CD4-positive, alpha-beta T cell treated with Interleukin-4 for 1 hour (primary cell): ENCODE data around the gene ASAP2.

ENCODE experiments used
- DNase-seq, 2 donors: peaks; one replicate each; pipeline ENCODE4 v3.0.0-alpha.2; 2020 to 2022

The ASAP2 gene

GRCh38 chr2:9300214-9300613 lies 93.6 kb downstream of the ASAP2 start:
- no peak for DNase-seq

- DNase-seq: no peak
Measured at GRCh38 chr2:9300829-9301453, 94.3 kb downstream of the ASAP2 start.

DNA sequence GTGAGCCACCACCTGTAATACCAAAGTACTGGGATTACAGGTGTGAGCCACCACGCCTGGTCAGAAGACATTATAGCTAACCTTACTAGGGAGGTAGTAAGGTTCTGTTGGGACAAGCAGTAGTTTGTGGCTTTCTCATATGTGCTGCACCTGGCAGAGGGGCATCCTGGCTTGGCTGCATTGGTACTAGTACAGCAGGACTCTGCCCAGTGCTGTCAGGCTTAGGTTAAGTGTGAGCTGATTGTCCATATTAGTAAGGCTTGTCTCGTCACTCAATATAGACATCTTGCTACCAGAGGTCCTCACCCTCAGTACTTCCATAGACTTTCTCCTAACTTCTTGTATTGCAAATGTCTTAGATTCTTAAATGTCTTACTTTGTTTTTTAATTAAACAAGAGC lies 96.1 kb downstream of the ASAP2 start:
- DNase-seq: no peak

DNA sequence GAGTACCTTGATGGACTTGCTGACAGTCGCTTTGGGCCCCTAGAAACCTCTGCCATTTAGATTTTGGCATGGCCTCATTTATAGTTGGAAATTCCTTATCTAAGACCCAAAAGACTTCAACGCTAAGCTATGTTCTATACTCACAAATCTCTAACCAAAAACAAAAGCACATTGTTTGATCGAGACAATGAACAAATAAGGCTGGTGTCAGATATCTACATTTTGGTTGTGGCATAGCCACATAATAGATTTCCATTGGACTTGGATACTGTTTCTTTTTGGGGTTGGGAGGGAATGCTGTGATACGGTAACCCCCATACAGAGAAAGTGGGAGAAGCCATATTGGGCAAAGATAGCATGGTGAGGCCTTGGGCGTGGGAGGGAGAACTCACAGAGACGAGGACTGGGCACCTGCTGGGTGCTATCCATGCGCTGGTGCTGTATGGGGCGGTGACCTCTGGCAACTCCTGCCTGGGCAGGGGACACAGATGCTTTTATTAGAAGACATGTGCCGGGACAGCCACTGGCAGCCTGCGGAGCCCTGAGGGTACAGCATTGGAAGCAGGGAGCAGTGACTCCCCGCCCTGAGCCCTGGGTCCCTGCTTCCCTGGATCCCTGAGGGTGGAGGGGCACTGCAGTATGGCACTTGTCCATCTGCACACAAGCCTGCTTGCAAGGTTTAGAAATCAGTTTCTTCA lies 97.1 kb downstream of the ASAP2 start:
- no peak for DNase-seq

DNA sequence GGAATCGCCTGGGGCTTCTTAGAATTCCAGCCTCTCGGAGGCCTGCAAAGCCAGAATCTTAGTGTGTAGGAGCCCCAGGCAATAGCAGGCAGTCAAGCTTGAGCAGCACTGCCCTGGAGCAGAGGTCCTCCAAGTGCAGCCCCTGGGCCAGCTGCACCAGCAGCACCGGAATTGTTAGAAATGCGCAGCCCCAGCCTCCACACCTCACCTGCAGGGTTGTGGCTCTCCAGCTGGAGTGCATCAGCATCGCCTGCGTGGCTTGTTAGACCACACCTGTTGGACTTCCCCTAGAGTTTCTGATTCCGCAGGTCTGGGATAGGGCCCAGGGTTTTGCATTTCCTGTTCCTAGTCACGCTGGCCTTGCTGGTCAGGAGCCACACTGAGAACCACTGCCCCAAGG lies 100.3 kb downstream of the ASAP2 start:
- no peak for DNase-seq

GRCh38 chr2:9307535-9307934 lies 100.9 kb downstream of the ASAP2 start:
- no peak for DNase-seq

DNA sequence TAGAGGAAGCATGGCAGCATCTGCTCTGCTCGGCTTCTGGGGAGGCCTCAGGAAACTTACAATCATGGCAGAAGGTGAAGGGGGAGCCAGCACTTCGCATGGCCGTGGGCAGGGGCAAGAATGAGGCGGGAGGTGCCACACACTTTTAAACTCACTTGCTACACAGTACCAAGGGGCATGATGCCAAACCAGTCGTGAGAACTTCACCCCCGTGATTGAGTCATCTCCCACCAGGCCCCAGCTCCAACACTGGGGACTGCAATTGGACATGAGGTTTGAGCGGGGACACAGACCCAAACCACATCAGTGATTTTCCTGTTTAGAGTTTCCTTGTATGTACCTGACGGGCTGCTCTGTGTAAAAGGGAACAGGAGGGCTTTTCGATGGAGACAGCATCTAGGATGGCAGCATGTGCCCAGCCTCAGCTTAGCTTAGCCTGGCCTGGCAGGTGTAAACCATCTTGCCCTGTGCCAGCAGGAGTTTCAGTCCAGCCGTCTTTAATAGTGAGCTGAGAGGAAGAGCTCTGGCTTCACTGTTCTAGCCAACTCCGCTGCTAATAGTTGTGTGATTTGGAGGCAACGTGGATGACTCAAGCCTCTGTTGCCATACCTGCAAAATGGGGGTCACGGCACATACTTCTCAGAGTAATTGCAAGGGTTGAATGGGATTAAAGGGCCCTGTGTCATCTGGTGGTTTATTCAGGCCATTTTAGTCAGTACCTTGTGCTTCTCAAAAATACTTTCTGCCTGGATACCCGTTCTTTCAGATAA lies 101.8 kb downstream of the ASAP2 start:
- no peak for DNase-seq

GRCh38 chr2:9309147-9309546 lies 102.5 kb downstream of the ASAP2 start:
- DNase-seq: no peak

DNA sequence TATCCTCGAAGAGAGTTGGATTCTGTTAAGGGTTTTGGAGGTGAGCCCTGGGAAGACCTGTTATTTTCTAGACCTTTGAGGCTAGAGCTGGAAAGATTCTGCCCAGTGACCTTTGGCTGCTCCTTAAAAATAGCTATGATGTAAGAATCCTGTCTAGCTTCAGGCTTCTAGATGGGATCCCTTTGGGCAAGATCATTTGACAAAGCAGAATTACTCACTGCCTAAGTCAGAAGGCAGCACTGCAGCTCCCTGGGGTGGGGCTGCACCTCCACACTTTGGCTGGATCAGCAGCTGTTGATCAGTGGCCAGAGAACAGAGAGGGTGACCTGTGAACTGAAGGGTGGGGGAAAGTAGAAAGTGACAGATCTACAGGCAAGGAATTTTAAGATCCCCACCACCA lies 103.8 kb downstream of the ASAP2 start:
- DNase-seq: no peak

GRCh38 chr2:9310798-9311197 lies 104.2 kb downstream of the ASAP2 start:
- DNase-seq: no peak

GRCh38 chr2:9311488-9311887 lies 104.9 kb downstream of the ASAP2 start:
- no peak for DNase-seq

GRCh38 chr2:9312591-9312990 lies 106.0 kb downstream of the ASAP2 start:
- DNase-seq: no peak

GRCh38 chr2:9313443-9313842 lies 106.8 kb downstream of the ASAP2 start:
- no peak for DNase-seq

GRCh38 chr2:9315280-9315847 lies 108.8 kb downstream of the ASAP2 start:
- no peak for DNase-seq

DNA sequence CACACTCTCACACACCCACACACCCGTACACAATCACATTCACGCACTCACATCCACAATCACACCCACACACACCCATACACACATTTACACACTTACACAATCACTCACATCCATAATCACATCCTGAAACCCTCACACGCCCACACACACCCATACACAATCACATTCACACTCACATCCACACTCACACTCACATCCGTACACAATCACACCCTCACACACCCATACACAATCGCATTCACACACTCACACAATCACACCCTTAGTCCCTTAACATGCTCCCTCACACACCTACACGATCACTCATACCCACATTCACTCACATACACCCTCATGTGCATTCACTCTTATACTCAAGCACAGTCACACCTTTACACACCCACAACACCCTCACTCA lies 110.9 kb downstream of the ASAP2 start:
- DNase-seq: no peak

DNA sequence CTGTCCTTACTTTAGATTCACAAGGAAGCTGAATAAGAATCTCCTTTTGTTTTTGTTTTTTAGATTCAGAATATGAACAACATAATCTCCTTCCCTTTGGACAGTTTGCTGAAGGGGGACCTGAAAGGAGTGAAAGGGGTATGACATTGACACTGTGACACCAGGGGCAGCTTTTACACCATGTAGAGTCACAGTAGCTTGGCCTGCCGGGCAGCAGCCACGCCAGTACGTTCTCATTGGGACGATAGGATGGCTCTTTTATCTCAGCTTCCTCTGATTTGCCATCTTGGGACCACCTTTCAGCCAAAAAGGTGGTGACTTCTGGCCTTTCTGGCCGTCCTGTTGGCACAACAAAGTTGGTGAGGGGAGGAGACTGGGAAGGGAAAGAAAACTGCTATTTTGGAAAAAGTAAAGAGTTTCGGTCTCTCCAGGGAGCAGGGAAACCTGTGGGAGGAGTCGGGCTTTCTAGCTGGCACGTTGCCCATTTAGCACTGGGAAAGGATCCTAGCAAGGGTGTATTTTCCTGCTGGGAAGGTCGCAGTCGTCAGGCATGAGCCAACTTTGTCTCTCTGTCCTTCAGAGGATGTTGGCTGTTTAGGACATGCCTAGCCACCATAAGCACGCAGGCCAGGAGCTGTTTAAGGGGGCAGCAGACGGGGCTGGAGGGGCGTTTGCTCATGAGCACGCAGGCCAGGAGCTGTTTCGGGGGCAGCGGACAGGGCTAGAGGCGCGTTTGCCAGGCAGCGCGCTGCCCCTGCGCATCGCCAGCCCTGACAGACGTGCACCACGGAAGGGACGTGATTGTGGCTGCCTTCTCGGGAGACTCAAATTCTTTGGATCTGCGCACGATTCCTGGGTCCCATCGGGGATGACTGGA lies 112.1 kb downstream of the ASAP2 start:
- no peak for DNase-seq

DNA sequence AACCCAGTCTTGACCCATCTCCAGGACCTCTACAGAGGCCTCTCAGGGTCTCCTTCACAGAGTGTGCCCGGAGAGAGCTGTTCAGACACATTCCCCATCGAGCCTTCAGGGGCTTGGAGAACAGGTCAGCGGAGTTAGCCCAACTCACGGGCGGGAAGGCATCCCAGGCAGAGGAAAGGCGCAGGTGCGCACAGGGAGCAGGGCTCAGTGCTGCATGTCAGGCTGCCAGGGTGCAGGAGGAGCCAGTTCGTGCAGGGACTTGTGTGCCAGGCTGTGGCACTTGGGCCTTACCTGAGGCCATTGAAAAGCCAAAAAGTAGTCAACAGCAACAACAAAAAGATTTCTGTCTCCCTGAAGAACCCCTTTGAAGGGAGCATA lies 112.7 kb downstream of the ASAP2 start:
- no peak for DNase-seq

DNA sequence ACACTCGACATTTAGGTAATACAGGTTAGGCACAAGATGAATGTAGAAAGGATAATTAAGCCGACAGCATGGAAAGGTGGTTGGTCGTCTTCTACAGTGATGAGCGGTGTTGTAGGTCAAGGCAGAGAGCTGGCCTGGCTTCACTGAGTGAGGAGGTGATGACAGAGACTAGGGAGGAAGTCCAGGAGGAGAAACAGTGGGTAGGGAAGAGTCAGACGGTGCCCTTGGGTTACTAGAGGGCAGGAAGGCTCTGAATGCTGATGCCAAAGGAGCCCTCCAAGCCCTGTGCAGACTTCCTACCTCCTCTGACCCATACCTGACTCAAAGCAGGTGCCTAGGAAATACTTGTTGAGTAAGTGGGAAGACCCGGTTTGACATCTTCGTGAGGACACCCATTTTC lies 116.0 kb downstream of the ASAP2 start:
- DNase-seq: no peak

DNA sequence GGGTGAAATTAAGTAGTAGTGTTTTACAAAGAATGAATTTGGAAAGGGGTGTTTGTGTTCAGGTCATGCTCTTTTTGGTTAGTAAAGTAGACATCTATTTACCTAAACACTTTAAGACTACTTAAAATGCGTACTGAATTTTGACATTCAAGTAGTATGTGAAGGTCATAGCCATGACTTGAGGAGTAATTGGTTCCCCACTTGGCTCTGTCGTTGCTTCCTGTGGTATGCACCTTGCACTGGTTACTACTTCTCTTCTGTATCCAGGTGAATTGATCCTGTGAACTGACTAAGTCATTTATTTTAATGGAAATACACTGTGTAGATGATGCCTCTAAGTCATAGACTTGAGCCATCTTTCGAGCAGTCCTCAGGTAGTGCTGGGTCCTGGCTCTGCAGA lies 118.8 kb downstream of the ASAP2 start:
- no peak for DNase-seq

DNA sequence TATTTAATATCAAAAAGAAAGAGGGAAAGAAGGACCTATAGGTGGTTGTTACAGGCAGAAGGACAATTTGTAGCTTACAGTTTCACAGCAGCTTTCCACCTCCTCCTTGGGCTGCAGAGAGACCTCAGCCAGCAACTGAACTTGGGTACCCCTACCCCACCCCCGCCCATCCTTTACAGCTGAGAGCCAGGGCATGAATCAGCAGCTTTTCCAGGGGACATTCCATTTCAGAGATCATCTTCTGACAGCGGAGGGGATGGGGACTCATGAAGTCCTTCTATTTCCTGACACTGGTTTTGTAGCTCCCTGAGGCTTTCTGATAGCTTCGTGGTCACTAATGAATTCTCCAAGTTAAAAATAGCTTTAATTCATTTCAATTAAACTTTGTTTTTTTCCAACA lies 120.4 kb downstream of the ASAP2 start:
- no peak for DNase-seq

- DNase-seq: no peak
Measured at GRCh38 chr2:9327873-9328352, 121.3 kb downstream of the ASAP2 start.

DNA sequence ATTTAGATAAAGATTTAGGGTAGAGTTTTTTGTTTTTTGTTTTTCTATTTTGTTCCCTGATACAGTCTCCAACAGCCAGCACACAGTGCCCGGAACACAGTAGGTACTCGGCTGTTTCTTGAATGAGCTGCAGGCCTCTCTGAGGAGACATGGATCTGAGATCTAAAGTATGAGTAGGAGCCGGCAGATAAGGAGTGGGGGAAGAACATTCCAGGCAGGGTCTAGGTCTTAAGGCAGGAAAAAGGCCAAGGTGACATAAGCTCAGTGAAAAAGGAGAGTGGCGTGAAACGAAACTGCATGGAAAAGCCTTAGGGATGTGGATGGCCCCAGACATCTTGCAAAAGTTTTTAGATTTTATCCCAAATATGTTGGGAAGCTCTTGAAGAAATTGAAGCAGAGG lies 122.3 kb downstream of the ASAP2 start:
- DNase-seq: no peak

- DNase-seq: no peak
Measured at GRCh38 chr2:9329497-9329896, 122.9 kb downstream of the ASAP2 start.
